Right kidney (tissue), 1 donor: ENCODE results near the gene C1orf115.
"Not testable (repeated sequence)": the region's sequence is repeated elsewhere in the genome, so short reads cannot be mapped to it uniquely, and the experiment has no call there.

Experiments
- DNase-seq: peaks from one replicate; pipeline ENCODE4 v3.0.0-alpha.2; 2016

Gene C1orf115

GRCh38 chr1:220692436-220693228, 2.5 kb downstream of the C1orf115 start:
- no peak for DNase-seq

DNA sequence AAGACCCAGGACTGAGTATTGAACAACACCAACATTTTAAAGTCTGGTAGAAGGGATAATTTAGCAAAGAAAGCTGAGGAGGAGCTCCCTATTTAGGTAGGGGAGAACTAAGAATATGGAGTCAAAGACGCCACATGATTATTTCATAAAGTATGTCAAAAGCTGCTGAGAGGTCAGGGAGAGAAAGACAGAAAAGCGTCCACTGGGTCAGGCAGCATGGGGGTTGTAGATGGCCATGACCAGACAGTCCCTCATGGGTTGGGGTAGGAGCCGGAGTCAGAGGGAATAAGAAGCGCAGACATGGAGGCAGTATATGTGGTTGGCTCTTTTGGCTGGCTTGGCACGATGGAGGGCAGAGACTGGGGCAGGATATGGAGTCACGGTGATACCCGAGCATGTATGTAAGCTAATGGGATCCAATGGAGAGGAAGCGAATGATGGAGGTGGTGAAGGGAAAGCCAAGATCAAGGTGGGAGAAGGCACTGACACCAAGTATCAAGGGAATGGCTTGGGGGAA, 4.8 kb downstream of the C1orf115 start:
- no peak for DNase-seq

GRCh38 chr1:220695426-220695825, 5.3 kb downstream of the C1orf115 start:
- DNase-seq, result no peak

DNA sequence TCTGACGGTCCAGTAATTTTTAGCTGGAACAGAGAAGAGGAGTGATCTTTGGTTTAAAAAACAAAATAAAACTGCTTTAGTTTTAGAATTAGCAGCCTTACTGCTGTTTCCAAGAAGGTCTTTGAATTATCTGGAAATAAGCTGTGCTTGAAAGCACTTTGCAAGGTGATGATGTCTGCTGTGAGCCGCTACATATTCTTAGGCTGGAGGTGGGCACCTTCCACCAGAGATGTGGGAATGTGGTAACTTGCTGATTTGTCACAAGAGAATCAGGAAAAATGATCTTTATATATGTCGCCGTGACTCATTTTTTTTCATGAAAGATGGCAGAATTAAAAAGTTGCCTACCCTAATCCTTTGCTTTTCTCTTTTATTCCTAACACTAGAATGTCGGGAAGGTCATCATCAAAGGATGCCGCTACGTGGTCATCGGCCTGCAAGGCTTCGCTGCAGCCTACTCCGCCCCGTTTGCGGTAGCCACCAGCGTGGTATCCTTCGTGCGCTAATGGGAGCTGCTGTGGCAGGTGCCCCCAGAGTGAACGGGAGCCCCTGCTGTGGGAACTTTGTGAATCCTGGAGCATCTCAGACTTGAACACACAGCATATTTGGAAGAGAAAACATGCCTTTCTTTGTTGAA, 6.2 kb downstream of the C1orf115 start:
- DNase-seq, result no peak

GRCh38 chr1:220696863-220697231, 6.7 kb downstream of the C1orf115 start:
- DNase-seq, result no peak

GRCh38 chr1:220697326-220697725, 7.2 kb downstream of the C1orf115 start:
- no peak for DNase-seq

DNA sequence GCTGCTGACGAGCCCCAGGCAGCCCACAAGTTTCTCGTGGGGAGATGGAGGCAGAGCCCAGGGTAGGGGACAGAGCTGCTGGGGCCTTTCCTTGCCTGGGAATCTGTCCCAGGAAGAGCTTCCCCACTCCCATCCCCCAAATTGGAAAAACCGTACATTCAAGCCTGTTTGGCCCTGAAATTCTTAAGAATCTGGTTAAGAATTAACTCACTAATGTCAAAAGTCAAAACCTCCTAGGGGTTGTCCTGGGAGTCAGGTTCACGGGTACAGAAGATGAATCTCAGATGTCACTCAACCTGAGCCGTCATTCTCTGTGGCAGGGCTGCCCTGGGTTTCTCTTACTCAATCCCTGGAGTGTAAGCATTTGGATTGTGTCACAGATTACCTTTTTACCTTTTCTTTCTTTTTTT, 8.4 kb downstream of the C1orf115 start:
- no peak for DNase-seq

GRCh38 chr1:220699044-220699443, 8.9 kb downstream of the C1orf115 start:
- DNase-seq, result no peak

DNA sequence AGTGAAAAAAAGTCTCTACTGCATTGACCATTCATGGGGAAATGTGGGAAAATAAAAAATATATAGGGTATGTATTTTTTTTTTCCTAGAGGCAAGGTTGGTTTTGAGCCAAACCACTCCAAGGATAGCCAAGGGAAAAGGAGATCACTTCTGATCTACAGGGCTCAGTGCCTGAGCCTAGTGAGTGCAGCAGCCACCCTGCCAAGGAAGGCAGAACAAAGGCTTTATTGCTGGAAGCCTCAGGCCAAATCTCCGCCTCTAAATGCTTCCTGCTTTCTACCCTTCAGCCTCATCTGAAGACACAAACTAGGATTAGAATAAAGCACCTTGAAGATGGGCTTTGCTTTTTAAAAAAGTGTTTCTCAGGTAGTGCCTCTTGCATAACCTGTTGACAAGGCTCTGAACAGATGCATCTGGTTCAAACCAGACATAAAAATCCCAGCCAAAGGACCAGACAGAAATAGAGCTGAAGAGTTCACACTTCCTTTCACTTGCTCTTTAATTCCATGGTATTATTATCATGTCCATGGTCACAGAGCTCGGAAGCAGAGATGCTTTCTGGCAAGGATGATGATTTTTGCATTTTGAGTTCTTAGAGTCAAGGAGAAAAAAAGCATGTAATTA, 10.5 kb downstream of the C1orf115 start:
- DNase-seq, result no peak

DNA sequence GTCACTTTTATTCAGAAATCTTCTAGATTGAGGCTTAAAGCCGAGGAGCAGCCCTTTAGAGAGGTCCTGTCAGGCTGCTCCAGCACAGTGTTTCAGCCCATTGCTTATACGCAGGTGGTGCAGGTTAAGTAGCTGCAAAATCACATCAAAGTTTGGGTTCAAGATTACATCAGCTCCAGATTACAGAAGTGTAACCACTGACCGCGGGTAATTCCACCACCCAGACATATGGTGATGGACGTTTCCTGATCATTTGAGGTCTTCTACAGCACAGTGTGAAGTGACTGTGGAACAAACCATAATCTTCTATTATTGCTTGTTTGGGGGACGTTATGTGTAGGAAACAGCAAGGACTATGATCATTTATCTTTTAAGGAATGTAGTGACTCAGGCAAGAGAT, 11.8 kb downstream of the C1orf115 start:
- DNase-seq, result no peak

DNA sequence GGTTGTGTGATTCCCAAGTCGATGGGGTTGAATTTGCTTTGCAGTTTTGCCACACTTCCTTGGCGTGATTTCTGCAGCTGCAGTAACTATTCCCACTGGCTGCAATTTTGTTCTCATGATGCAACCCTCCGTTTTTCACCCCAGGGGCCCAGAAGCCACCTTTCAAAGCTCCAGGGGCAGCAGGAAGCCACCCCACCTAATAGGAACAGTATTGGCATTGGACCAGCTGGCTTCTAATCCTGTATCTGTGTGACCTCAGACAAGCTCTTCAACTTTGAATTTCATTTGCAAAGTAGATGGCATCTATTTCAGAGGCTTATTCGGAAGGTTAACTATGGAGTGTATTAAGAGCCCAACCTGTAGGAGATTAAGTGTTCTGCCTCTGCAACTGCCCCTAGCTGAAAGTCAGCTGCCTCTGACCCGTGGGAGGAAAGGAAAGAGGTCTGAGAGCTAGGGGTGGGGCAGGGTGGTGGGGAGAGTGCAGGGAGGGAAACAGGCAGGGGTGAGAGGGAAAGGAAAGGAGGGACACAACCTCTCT, 12.6 kb downstream of the C1orf115 start:
- DNase-seq, result no peak

DNA sequence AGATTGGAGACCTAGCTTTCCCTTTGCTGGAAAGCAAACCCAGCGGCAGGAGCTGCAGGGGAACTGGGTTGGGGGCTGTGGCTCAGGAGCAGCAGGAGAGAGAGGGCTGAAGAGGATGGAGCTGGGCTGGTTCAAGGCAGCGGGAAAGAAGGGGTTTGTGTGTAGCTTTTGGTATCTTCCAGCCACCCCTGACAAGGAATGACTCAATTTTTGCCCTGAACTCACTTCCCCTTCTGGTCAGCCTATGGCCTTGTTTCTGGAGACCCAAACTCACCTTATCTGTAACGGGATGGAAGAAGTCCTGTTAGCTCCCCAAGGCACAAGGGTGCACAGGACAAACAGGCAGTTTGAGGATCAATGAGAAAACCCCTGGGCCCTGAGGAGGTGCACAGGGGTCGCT, 13.1 kb downstream of the C1orf115 start:
- no peak for DNase-seq

- no peak for DNase-seq
Observed at GRCh38 chr1:220705782-220706181, 15.6 kb downstream of the C1orf115 start.

GRCh38 chr1:220706480-220706879, 16.3 kb downstream of the C1orf115 start:
- peak; percentile 25 for DNase-seq

DNA sequence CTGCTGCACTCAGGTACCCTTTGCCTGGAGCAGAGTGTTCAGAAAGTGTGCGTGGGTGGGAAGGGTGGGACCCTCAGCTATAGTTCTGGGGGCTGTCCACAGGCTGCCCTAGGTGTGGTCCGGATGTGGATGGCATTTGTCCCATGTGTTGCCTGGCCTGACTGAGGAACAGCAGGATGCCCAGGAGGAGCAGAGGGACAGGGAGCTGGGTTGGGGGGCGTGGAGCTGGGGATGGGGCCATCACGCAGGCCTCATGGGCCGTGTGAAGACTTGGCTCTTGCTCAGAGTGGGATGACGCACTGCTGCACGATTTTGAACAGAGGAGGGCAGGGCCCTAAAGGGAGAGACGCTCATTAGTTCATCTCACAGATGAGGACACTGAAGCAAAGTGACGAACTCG, 17.0 kb downstream of the C1orf115 start:
- no peak for DNase-seq

- DNase-seq, result no peak
Observed at GRCh38 chr1:220708244-220708643, 18.1 kb downstream of the C1orf115 start.

DNA sequence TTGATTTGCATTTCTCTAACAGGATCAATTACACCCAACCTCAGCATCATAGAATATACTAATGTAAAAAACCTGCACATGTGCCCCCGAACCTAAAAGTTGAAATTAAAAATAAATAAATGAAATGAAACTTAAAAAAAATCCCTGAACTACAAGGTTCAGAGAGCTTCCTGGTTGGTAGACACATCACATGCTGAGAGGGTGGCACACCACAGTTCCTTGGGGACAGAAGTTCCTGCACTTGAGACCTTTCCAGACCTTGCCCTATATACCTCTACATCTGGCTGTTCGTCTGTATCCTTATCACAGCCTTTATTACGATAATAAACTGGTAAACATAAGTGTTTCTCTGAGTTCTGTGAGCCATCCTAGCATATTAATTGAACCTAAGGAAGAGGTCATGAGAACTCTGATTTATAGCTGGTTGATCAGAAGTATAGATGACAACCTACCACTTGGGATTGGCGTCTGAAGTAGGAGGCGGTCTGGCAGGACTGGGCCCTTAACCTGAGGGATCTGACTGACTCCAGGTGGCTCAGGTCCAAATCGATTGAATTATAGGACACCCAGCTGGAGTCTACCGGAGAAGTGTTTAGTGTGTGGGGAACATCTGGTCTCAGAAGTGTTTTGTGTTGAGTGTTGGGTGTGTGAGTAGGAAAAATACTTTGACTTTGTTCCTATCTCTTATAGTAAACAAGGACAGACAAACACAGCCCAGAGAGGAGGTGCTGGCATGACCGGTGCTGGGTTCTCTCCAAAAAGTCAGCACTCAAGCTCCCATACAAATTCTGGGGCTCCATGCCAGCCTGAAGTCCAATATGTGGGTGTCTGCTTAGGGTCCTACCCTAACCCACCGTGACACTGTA, 19.0 kb downstream of the C1orf115 start:
- no peak for DNase-seq

DNA sequence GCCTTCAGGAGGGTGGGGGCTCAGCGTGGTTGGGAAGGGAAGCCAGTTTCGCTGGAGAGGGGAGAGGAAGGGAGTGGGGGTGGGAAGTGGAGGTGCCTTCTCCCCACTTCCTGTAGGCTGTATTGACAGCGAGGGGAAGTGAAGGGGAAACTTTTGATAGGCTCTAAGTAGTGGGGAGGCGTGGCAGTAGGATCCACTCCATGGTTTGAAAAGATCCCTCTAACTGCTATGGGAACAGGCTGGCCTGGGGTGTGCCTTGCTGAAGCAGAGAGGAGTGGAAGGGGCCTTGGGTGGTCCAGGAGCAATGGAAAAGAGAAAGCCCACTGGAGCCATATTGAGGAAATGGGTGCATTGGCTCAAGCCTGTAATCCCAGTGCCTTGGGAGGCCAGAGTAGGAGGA, 20.2 kb downstream of the C1orf115 start:
- no peak for DNase-seq

- DNase-seq, result no peak
Observed at GRCh38 chr1:220711056-220711809, 21.1 kb downstream of the C1orf115 start.

DNA sequence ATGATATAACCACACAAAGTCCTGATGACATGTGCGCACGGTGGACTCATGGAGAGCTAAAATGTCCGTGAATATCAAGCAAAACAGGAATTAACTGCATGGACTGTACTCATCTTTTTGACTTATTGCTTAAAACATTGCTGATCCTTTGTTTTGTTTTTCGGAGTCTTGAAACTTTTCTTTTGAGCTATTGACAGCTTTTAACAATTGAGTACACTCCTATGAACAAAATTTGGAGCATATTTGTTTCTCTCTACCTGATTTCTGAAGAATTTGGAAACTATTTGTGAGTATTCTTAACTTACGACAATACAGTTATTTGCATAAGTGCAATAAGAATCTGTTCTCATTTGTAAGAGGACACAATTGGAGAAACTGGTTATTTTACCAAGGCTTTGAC, 25.8 kb downstream of the C1orf115 start:
- DNase-seq, result not testable (repeated sequence)
